Thymus (tissue), 11 donors: Measurements from ENCODE around the gene DNAJC3. TPM values are rescaled to one million over a fixed set of nuclear protein-coding genes. Genes with fewer than 3 reads are reported as not detected.
"Not testable (repeated sequence)": the region's sequence is repeated elsewhere in the genome, so short reads cannot be mapped to it uniquely, and the experiment has no call there.

Experiments used
- DNase-seq, 9 donors: peaks; one replicate each; pipeline ENCODE4 v3.0.0-alpha.2; 2013; ENCODE audit warnings: low spot score in 9 of 9, low read depth in 6 of 9, missing footprints in 1 of 9
- H3K27ac ChIP-seq, 2 donors: one replicate each; pipeline ENCODE4 v1.5.1; 2013; ENCODE audit warnings: control low read depth in 1 of 2, low read depth in 1 of 2, low read length in 1 of 2, mild to moderate bottlenecking in 1 of 2, moderate library complexity in 1 of 2
- H3K27me3 ChIP-seq, 2 donors: one replicate each; pipeline ENCODE4 v1.5.1; 2013; ENCODE audit warnings: low read length in 1 of 2; ENCODE audit not compliant: control insufficient read depth in 2 of 2, insufficient read depth in 1 of 2
- H3K36me3 ChIP-seq, 2 donors: one replicate each; pipeline ENCODE4 v1.5.1; 2013; ENCODE audit warnings: low read length in 1 of 2, mild to moderate bottlenecking in 1 of 2, moderate library complexity in 1 of 2; ENCODE audit not compliant: control insufficient read depth in 2 of 2, insufficient read depth in 2 of 2
- H3K4me1 ChIP-seq, 2 donors: one replicate each; pipeline ENCODE4 v1.5.1; 2013; ENCODE audit warnings: low read length in 2 of 2; ENCODE audit not compliant: control insufficient read depth in 2 of 2, insufficient read depth in 2 of 2
- H3K4me3 ChIP-seq, 2 donors: one replicate each; pipeline ENCODE4 v1.5.1; 2013; ENCODE audit warnings: low read length in 2 of 2, control low read depth in 1 of 2, mild to moderate bottlenecking in 1 of 2
- H3K9me3 ChIP-seq, 2 donors: one replicate each; pipeline ENCODE4 v1.5.1; 2013; ENCODE audit warnings: low read length in 1 of 2, mild to moderate bottlenecking in 1 of 2; ENCODE audit not compliant: control insufficient read depth in 2 of 2, insufficient read depth in 1 of 2
- WGBS: extraction: QIAGEN DNeasy Blood & Tissue Kit; methylation state at CpG from one replicate; pipeline ENCODE4 v1.1.7; 2013; 5-methylcytosine and 5-hydroxymethylcytosine counted together
- polyA plus RNA-seq: library from polyadenylated mRNA; stranded (reverse); fragments of 200-250 nt; gene quantifications from one replicate; pipeline ENCODE4 v1.2.3, GENCODE V29; 2013
- total RNA-seq: library from RNA; stranded (reverse); fragments of 120-200 nt; gene quantifications from one replicate; pipeline ENCODE4 v1.2.4, GENCODE V29; 2013
- donor health status: healthy.

DNAJC3 gene
- total and polyA plus RNA-seq, 2 donors = 15.3 to 16.1 TPM

DNA sequence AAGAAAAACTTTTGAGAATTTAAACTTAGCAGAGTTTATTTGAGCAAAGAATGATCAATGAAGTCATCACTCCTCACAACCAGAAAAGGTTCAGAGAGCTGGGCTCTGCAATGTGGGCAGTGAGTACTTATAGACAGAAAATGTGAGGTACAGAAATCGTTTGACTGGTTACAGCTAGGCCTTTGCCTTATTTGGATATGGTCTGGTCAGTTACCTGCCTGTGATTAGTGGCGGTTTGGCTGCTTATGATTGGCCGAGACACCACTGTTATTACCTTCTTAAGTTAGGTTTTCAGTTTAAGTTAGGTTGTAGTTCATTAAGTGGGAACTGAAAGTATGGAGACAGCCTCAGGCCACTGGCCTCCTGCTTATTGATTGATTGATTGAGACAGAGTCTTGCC lies 66.3 kb downstream of the DNAJC3 start:
- Histone ChIP-seq H3K27me3 (no peaks in the 10 kb centered on the region), H3K4me1 (no peaks in the 10 kb centered on the region), H3K9me3 (no peaks in the 10 kb centered on the region), H3K27ac (no peak overlapping the region), H3K4me3 (no peak overlapping the region), H3K36me3 (no peaks in the 10 kb centered on the region)
- DNase-seq = no peak
- 99% methylated on average over 3 of the region's 3 CpGs for WGBS

DNA sequence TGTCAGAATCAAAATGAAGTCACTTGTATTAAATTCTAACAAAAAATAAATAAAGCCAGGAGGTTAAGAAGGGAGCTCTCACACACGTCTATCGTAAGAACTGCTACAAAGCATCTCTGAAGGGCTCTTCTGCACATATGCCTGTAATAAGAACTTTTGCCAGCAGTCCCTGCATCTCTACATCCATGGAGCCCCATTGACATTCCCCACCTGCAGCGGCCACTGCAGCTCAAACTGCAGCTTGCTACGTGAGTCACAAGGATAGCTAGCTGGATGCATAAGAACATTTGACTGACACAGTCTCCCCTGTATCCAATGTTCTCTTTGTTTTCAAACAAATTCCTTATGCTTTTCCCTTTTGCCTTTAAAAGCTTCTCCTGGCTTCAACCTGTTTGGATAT lies 68.3 kb downstream of the DNAJC3 start:
- 98% methylated on average over 4 of the region's 4 CpGs for WGBS
- Histone ChIP-seq H3K27ac (no peak overlapping the region), H3K4me1 (no peaks in the 10 kb centered on the region), H3K9me3 (no peaks in the 10 kb centered on the region), H3K27me3 (no peaks in the 10 kb centered on the region), H3K36me3 (no peaks in the 10 kb centered on the region), H3K4me3 (no peak overlapping the region)
- DNase-seq = no peak

DNA sequence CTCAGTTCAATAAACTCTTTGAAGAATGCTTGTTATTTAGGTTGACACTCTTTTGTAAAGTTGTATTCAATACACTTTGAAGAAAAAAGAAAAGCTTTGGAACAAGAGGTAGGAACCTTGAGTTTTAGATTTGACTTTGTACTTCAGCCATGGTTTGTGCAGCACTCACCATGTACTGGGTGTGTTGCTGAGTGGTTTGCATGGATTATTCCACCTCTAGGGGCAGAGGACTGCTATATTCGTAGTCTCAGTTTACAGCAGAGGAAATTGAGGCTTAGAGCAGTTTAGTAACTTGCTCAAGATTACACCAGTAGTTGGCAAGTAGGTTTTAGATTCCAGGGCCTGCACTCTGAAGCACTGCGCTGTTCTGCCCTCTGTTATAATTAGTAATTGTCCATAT lies 68.8 kb downstream of the DNAJC3 start:
- Histone ChIP-seq H3K9me3 (no peaks in the 10 kb centered on the region), H3K4me1 (no peaks in the 10 kb centered on the region), H3K27ac (no peak overlapping the region), H3K36me3 (no peaks in the 10 kb centered on the region), H3K4me3 (no peak overlapping the region), H3K27me3 (no peaks in the 10 kb centered on the region)
- peak in 1 of 9 donors; percentile 2 for DNase-seq
- 96% methylated on average over 2 of the region's 2 CpGs for WGBS

DNA sequence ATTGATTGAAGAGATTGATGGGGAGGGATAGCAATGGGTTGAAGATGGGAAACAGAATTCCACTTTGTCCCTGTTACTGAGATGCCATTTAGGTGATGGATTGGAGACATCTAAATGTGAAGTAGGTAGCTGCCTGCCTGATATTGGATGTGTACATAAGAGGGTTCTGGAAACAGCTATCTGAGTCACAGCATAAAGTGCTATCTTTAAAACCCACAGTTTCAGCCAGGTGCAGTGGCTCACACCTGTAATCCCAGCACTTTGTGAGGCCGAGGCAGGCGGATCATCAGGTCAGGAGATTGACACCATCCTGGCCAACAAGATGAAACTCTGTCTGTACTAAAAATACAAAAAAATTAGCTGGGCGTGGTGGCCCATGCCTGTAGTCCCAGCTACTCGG lies 72.6 kb downstream of the DNAJC3 start:
- no peak overlapping the region for H3K4me3 ChIP-seq
- no peaks in the 10 kb centered on the region for H3K9me3 ChIP-seq
- H3K27ac ChIP-seq = no peak overlapping the region
- WGBS = 98% methylated on average over 4 of the region's 4 CpGs
- no peaks in the 10 kb centered on the region for H3K27me3 ChIP-seq
- no peaks in the 10 kb centered on the region for H3K36me3 ChIP-seq
- no peaks in the 10 kb centered on the region for H3K4me1 ChIP-seq
- DNase-seq = no peak

DNA sequence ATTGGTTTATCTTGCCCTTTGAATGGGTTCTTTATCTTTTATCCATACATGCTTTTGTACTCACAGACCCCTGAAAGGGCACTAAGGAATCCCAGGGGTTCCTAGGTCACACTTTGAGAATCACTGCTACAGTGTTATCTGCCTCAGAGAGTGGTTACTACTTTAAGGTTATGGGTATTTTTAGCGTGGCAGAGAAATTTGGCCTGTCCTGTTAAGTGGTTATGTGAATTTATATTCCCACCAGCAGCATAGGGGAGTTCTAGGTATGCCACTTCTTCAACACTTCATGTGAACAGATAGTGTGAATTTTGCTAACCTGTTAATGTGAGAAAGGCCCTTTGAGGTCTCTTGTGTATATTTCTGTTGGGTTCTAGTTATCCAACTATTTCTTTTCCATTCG lies 75.7 kb downstream of the DNAJC3 start:
- Histone ChIP-seq H3K4me1 (no peaks in the 10 kb centered on the region), H3K36me3 (no peaks in the 10 kb centered on the region)
- 100% methylated on average over 2 of the region's 2 CpGs for WGBS

DNA sequence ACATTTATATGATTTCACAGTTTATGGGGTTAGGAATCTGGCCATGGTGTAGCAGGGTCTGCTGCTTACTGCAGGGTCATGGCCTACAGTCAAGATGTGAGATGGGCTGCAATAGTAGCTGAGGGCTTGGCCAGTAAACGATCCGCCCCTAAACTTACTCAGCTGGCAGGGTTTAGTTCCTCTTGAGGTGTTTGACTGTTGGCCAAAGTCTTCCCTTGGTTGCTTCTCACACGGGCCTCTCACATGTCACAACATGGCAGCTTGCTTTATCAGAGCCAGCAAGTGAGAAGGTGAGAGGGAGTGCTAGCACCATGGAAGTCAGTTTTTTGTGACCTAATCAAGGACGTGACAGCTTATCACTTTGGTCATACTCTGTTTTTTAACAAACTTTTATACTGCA lies 77.1 kb downstream of the DNAJC3 start:
- Histone ChIP-seq H3K9me3 (no peaks in the 10 kb centered on the region), H3K4me1 (no peaks in the 10 kb centered on the region), H3K4me3 (no peak overlapping the region), H3K27ac (no peak overlapping the region), H3K27me3 (no peaks in the 10 kb centered on the region), H3K36me3 (no peaks in the 10 kb centered on the region)
- WGBS = 93% methylated on average over 4 of the region's 4 CpGs
- no peak for DNase-seq

More for the DNA sequence above, 75.7 kb downstream of the DNAJC3 start:
- Histone ChIP-seq H3K4me3 (no peak overlapping the region), H3K9me3 (no peaks in the 10 kb centered on the region), H3K27ac (no peak overlapping the region), H3K27me3 (no peaks in the 10 kb centered on the region)
- no peak for DNase-seq

DNA sequence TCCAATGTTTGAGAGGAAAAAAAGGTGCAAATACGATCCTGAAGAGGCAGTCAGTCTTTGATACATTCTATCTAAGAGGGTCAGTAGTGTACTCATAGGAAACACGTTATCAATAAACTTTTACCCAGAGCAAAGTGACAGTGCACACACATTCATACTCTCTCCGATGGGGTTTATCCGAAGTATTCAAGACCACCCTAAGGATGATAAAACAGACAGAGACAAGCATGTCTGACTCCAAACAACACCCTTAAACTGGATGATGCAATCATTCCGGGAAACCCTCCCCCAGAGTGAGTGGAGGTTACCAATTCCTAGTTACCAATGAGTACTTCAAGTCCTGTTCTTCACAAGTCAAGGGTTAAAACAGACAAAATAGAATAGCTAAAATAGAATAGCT lies 79.1 kb downstream of the DNAJC3 start:
- Histone ChIP-seq H3K9me3 (no peaks in the 10 kb centered on the region), H3K27me3 (no peaks in the 10 kb centered on the region), H3K27ac (no peak overlapping the region), H3K4me3 (no peak overlapping the region), H3K4me1 (no peaks in the 10 kb centered on the region), H3K36me3 (no peaks in the 10 kb centered on the region)
- DNase-seq = no peak
- WGBS = 98% methylated on average over 5 of the region's 5 CpGs

DNA sequence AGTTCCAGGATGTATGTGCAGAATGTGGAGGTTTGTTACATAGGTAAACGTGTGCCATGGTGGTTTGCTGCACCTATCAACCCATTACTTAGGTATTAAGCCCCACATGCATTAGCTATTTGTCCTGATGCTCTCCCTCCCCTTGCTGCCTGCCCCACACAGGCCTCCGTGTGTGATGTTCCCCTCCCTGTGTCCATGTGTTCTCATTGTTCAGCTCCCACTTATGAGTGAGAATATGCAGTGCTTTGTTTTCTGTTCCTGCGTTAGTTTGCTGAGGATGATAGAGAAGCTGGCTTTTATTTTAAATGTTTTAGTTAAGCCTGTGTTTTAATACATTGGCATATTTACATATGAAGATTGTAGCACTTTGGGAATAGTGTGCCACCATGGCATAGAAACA lies 85.7 kb downstream of the DNAJC3 start:
- not testable (repeated sequence) for H3K4me1 ChIP-seq, H3K27me3 ChIP-seq, DNase-seq, H3K9me3 ChIP-seq, H3K4me3 ChIP-seq, H3K27ac ChIP-seq
- H3K36me3 ChIP-seq = peaks cover 0 to 14% of the 10 kb centered on the region in 2 donors
- WGBS = 96% methylated on average over 3 of the region's 3 CpGs

DNA sequence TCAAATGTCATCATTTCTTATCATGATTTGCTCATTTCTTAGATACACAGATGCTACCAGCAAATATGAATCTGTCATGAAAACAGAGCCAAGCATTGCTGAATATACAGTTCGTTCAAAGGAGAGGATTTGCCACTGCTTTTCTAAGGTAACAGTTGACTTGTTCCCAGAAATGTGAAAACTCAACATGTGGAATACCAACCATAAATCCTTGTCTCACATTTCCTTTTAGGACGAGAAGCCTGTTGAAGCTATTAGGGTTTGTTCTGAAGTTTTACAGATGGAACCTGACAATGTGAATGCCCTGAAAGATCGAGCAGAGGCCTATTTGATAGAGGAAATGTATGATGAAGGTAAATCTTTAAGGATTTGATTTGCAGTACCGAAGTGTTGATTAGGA lies 86.7 kb downstream of the DNAJC3 start:
- H3K36me3 ChIP-seq = peaks cover 0 to 14% of the 10 kb centered on the region in 2 donors
- H3K27ac ChIP-seq = no peak overlapping the region
- no peaks in the 10 kb centered on the region for H3K27me3 ChIP-seq
- H3K4me1 ChIP-seq = no peaks in the 10 kb centered on the region
- no peak overlapping the region for H3K4me3 ChIP-seq
- H3K9me3 ChIP-seq = no peaks in the 10 kb centered on the region
- 96% methylated on average over 4 of the region's 4 CpGs for WGBS
- no peak for DNase-seq

DNA sequence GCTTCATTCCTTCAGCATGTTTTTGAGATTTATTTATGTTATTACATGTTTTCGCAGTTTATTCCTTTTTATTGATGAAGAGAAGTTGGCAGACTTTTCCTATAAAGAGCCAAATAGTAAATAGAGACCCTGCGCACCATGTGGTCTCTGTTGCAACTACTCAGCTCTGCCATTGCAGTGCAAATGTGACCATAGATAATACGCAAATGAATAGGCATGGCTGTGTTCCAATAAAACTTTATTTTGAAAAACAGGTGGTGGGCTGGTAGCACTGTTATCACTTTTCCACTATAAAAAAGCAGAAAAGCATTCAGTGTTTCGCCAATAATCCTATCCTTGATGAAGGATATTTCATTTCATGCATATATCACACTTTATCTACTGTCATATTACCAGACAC lies 95.0 kb downstream of the DNAJC3 start:
- H3K36me3 ChIP-seq = peaks cover 0 to 2% of the 10 kb centered on the region in 2 donors
- no peaks in the 10 kb centered on the region for H3K4me1 ChIP-seq
- H3K27me3 ChIP-seq = no peaks in the 10 kb centered on the region

More for the DNA sequence above, 95.0 kb downstream of the DNAJC3 start:
- no peak for DNase-seq
- no peak overlapping the region for H3K27ac ChIP-seq
- H3K4me3 ChIP-seq = no peak overlapping the region
- no peaks in the 10 kb centered on the region for H3K9me3 ChIP-seq
- WGBS = 97% methylated on average over 4 of the region's 4 CpGs
